Right hindlimb (tissue), 1 donor: Measurements from ENCODE around the gene FAM3D.
"Not testable (repeated sequence)": the region's sequence is repeated elsewhere in the genome, so short reads cannot be mapped to it uniquely, and the experiment has no call there.

Experiments used
- DNase-seq: peaks from one replicate; pipeline ENCODE4 v3.0.0-alpha.2; 2018

The FAM3D gene, protein sequence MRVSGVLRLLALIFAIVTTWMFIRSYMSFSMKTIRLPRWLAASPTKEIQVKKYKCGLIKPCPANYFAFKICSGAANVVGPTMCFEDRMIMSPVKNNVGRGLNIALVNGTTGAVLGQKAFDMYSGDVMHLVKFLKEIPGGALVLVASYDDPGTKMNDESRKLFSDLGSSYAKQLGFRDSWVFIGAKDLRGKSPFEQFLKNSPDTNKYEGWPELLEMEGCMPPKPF

DNA sequence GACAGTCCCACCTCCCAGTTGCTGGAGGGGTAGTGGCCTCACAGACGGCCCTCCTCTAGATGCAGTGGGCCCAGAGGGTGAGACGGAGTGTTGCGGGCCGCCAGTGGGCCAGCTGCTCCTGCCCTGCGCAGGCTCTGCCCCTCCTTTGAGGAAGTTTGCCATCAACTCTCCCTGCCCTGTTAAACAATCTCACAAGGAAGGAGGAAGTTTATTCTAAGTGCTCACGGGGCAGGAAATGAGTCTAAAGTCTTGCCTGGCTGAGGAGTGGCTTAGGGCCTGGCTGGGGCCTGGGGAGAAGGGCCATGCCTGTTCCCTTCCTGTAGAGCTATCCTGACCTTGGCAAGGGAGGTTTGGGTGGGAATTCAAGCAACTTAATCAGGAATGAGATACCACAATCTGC lies at the start of gene FAM3D:
TSS of gene FAM3D (minus strand) at position 92 of the 400 bp plus-strand sequence. CDS start 11,211 bp downstream, outside the sequence.
- no peak for DNase-seq

DNA sequence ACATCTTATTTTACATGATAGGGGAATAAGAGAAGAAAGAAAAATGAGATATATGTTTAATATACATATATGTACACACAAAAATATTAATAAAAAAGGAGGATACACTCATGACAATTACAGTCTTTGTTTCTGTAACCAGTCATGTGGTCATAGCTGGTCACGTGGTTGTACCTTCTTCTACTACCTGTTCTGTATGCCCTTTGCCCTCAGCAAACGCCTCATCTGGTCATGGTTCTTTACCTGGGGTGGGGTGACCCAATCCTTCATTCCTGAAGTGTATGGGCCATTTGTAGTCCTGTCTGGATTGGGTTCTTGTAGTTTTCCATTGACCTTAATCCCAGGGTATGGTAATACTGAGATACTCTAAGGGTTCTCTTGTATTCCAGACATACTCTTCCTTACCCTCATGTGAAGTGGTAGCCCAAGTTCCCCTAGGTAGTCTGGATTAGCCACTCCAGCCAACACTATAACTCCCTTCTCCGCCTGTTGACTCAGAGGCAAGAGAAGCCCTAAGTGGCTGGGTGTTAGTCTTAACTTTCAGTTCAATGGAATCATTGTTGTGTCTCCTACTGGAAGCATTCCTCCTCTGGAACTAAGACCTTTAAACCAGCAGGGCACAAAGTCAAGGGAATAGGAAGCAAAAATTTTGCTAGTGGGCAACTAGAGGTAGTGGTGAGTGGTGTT lies 47.3 kb upstream of the FAM3D start:
- DNase-seq: no peak

DNA sequence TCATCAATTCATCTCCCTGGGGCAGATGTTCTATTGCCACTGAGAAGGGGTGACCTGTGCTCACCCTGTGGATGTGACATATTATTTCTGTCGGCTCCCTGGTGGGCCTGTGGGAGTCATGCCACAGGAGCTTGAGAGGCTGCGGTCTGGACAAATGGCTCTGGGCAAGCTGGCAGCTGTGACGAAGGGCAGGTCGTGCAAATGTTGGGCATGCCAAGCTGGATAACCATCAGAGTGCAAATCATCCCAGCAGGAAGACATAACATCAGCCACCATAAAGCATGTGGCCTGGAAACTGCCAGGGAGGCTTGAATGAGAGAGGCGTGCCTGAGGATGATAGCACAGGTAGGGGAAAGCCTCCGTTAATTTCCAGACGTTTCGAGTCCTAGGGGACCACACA lies 45.3 kb upstream of the FAM3D start:
- DNase-seq: no peak

DNA sequence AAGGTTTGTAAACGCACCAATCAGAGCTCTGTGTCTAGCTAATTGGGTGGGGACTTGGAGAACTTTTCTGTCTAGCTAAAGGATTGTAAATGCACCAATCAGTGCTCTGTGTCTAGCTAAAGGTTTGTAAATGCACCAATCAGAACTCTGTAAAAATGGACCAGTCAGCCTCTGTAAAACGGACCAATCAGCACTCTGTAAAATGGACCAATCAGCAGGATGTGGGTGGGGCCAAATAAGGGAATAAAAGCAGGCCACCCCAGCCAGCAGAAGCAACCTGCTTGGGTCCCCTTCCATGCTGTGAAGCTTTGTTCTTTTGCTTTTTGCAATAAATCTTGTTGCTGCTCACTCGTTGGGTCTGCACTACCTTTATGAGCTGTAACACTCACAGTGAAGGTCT lies 42.4 kb upstream of the FAM3D start:
- not testable (repeated sequence) for DNase-seq

DNA sequence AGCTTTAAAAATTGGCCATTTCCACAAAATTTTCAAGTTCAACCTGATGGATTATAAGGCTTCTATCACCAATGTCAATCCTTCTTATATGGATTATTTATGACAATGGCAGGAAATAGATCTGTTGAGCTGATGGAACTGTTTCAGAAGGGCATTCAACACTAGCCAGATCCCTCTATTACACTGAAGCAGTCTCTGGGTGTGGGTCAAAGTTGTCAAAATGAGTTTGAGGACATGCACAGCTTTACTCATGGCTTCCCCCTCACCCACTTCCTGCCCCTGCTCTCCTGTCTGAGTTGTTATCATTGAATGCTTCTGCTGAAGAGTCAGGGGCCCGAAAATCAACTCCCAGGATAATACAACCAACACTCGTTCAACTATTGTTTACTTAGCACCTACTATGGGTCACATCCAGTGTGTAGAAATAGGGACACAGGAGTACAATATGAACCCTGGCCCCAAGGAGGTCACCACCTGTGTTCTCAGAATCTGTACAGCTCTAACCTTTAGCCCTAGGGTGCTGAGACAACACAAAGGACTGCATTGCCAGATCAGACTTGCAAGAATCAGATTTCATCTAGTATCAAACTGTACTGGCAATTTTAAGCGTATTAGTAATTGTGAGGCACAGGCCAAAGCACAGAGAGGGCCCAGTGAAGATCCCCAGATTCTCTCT lies 41.7 kb upstream of the FAM3D start:
- DNase-seq: no peak

DNA sequence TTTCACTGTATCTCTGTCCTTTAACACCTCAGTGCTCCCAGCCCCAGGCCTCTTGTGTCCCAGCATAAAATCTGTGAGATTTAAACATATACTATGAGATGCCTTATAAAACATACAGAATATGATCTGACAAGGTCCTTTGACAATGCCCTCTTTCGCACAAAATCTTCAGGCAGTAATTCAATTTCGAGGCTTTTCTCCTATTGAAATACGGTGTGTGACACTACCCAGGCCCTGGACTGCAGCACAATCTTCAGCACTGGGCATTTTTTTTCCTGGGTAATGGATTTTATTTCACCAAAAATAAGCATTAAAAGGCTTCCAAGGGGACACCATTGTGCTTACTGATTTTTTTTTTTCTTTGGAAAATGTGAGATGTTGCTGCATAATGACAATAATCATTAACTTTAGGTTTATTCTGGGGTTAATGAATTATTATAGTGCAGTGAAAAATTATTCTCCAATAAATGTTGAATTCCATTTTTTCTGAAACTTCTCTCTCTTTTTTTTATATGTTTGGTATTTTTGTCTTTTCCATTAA lies 40.9 kb upstream of the FAM3D start:
- DNase-seq: no peak

DNA sequence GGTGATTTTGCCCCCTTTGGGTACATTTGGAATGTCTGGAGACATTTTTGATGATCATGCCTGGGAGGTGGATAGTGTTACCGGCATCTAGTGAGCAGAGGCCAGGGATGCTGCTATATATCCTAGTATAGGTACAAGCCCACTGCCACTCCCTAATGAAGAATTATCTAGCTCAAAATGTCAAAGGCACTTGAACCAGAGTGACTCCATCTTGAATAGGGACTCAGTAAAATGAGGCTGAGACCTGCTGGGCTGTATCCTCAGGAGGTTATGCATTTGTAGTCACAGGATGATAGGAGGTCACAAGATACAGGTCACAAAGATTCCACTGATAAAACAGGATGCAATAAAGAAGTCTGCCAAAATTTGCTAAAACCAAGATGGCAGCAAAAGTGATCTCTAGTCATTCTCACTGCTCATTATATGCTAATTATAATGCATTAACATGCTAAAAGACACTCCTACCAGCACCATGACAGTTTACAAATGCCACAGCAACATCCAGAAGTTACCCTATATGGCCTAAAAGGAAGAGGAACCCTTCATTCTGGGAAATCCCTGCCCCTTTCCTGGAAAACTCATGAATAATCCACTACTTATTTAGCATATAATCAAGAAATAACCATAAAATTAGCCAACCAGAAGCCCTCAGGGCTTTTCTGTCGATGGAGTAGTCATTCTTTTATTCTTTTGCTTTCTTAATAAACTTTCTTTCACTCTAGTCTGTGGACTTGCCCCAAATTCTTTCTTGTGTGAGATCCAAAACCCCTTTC lies 40.0 kb upstream of the FAM3D start:
- DNase-seq: no peak

DNA sequence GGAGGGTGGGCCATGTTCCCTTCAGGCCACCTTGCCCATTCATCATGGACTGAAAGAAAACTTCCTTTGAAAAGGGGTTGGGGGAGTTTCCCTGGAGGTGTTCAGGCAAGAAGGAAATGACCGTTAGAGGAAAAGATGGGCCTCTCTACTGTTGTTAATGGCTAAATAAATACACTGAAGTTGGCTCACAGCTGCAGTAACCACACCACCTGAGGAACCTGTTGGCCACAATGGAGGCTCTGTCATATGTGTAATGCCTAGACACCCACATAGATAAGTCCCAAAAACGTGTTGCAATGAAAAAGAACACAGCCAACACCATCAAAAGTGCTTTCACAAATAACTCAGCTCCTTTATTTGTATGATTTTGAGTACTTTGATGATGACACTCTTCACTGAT lies 38.2 kb upstream of the FAM3D start:
- DNase-seq: no peak

DNA sequence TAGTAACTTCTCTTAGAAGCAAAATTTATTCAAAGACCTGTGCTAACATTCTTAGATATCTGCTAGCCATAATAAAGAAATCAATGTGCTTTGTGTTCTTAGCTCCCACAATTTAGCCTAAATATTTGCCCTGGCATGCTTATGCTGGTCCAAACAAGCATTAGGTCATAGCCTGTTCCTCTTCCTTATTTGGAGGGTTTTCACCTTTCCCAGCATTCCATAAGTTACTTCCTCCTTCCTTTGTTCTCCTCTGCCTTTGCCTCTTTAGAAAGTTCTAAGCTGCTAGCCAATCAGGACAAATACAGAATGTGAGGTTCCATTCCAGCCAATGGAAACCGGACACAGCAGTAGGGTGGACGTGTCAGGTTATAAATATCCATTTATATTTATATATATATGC lies 37.7 kb upstream of the FAM3D start:
- DNase-seq: not testable (repeated sequence)

DNA sequence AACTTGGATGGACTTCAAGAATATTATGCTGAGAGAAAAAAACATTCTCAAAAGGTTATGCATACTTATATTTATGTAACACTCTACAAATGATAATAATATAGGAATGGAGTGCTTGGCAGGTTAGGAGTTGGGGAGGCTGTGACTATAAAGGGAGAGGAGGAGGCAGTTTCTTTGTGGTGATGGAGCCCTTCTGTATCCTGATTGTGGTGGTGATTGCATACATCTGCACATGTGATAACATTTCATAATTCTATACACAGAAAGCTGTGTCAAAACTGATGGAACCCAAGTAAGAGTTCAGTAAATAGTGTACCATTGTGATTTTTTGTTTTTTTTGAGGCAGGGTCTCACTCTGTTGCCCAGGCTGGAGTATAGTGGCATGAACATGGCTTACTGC lies 31.7 kb upstream of the FAM3D start:
- DNase-seq: no peak

DNA sequence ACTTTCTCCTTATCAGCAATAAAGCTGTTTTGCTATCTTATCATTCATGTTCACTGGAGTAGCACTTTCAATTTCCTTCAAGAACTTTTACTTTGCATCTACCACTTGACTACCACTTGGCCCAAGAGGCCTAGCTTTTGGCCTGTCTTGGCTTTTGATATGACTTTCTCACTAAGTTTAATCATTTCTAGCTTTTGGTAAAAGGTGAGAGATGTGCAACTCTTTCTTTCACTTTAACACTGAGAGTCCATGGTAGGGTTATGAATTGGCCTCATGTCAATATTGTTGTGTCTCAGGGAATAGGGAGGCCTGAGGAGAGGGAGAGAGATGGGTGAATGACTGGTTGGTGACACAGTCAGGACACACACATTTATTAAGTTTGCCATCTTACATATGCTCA lies 31.0 kb upstream of the FAM3D start:
- no peak for DNase-seq

DNA sequence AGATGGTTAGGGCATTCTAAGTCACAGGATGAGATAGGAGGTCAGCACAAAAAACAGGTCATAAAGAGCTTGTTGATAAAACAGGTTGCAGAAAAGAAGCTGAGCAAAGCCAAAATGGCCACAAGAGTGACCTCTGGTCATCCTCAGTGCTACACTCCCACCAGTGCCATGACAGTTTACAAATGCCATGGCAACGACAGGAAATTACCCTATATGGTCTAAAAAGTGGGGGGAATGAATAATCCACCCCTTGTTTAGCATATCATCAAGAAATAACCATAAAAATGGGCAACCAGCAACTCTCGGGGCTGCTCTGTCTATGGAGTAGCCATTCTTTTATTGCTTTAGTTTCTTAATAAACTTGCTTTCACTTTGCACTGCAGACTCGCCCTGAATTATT lies 30.2 kb upstream of the FAM3D start:
- DNase-seq: not testable (repeated sequence)

DNA sequence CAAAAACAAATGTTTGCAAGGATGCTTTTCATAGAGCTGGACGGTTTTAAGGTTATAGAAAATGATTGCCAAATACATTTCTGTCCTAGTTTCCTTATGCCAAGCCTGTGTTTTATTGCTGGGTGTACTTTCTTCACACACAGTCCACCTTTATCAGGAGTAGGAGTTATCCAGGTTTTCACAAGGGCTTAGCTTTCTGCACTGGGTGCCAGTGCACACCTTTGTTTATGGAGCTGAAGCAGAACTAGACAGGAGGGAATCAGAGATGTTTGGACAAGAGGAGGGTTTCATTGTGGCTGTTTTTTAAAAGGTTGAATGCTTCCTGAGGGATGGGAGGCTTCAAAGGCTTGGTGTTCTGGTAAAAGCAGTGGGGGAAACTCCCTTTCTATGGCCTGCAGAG lies 29.5 kb upstream of the FAM3D start:
- DNase-seq: no peak

DNA sequence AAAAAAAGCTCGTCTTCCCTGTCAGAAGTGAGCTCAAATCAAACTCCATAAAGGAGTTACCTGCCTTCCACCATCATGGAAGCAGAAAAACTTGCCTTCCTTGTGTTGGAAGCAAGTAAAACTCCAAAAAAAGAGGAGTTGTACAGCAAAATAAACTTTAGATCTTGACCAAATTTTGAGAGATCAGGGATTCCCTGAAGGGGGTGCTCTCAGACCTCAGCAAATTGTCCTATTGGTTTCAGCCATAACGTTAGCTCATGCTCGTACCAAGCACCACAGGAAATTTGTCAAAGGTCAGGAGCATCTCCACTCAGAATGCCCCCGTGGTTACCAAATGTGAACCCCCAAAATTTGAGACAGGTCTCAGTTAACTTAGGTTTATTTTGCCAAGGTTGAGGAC lies 28.7 kb upstream of the FAM3D start:
- DNase-seq: not testable (repeated sequence)

DNA sequence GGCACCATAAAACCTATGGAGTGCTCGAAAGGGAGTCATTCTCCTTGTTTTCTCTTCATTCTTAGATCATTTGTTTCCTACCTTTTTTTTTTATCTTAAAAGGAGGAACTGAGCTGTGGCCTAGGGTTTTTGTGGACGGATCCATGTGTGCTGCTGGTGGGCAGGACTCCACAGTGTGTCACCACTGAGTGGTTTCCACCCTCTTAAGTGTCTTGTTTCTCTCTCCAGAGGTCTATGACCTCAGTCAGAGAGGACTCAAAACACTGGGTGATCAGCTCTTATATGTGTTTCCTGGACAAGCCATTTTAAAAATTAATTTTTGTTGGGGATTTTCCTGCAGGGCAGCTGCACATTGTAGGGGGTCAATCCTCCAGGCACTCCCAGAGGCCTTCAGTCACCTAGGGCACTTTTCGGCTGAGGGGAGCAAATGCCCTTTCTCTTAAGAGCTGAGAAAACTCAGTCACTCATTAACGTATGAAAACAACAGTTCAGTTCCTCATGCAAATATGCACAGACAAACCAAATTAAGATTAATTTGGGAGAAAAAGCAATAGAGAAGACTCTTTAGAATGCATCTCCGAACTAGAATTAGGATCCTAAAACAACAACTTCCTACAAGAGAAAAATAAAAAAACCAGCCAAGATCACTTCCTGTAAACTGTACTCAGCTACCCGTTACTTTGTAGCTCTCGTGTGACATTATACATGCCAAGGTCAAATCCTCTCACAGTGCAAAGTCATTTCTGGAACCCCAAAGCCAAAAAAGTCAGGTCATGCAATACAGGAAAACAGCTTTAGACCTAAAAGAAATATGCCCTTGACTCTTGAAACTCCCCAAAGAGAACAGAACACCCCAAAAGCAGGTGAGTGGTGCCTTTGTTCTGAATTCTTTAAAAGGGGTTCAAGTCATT lies 27.6 kb upstream of the FAM3D start:
- no peak for DNase-seq

DNA sequence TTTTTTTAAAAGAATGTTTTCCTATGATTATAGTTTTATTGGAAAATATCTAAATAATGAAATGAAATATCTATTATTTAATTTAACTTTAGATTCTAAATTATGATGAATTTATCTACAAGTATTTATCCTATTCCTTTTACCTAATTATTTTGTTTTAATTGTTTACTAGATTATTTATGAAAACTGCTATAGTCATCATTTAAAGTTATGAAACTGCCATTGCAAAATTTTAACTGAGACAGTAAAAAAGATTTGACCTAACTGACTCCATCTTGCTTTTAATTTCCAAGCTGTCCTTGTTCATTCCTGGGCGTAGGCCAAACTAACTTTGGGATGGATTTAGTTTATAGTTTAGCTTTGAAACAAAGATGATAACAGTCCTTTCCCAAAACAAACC lies 25.9 kb upstream of the FAM3D start:
- DNase-seq: no peak

DNA sequence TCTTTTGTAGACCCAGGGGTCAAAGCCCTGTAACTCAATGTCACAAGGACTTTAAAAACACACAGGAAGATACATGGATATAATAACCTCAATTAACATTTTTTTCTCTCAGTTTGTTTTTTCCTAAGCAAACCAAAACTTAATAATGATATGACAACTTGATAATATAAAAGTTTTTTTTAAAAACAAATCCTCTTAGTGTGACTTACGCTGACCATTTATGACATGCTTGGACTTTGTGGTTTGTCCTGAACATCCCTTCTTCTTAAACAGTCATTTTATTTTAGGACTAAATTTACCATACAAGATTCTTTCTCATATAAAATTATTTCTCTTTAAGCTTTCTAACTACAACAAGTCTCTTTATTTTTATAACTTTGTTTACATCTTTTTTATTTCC lies 25.4 kb upstream of the FAM3D start:
- no peak for DNase-seq

DNA sequence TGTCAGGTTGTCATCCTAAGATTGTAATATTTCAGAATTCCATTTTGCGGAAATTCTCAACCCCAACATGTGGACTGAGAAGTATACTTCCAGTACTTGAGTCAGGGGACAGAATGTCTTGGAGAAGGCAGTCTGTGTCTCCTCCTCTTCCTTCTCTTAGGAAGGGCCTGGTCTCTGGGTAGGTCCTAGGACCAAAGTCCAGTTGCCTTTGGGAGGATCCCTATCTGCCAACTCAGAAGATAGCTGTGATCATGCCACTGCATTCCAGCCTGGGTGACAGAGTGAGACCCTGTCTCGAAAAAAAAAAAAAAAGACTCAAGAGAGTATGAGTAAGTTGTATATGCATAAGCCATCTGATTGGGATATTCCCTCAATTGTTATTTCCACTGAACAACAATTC lies 23.9 kb upstream of the FAM3D start:
- DNase-seq: no peak

DNA sequence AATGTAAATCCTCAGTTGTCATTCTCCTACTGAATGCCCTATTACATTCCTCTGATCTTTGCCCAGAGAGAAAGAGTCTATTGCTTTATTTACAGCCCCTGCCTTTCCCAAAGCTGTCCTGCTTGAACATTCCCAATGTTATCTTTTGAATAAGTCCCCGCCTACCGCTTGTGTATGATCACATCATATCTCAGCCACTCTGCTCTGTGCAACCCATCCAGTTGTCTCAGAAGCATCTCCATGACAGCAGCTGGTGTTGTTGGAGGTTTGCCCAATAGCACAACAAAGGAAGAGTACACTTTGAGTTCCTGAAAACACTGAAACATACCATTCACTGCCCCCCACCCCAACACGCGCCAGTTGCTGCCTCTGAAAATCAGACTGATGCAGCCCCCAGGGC lies 22.0 kb upstream of the FAM3D start:
- DNase-seq: peak; percentile 79

DNA sequence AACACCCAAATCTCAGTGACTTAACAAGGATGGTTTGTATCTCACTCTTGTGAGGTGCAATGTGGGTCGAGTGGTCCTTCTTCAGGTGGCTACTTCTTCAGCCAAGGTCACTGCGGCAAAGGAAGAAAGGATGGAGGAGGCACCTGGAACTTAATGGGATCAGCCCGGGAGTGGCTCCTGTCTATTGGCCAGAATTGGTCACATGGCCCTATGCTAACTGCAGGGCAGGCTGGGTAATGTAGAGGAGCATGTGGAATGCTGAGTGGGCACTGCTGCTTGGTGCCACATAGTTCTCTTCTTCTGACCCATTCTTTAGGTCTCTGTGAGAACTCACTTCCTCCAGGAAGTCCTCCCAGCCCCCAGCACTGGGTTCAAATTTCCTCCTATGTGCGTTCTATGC lies 20.3 kb upstream of the FAM3D start:
- DNase-seq: no peak

DNA sequence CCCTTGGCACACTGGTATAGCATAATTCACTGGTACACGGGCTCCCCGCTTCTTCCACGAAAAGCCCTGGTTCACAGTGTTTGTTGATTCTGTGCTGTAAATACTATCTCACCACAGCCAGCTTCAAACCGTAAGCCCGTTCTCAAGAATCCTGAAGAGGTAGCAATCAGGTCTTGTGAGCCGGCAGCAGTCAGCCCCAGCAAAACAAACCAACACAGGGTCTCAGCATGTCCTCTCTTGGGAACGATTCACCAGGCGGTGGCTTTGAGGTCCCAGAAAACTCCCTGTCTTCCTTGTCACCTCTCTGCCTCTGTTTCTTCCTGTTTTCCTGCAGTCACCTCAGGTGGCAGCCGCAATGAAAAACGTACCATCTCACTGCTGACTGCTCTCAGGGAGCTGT lies 19.1 kb upstream of the FAM3D start:
- no peak for DNase-seq

DNA sequence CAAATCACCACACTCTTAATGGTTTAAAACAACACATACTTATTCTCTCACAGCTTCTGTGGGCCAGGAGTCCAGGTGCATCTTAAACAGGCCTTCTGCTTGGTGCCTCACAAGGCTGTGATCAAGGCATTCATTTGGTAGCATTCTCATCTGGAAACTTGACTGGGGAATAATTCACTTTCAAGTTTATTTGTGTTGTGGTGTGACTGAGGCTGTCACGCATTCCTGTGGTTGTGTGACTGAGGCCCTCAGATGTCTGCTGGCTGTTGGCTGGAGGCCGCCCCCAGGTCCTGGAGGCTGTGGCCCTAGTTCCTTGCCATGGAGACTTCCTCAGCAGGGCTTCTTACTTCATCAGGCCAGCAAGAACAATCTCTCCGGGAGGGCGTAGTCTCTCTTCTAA lies 16.9 kb upstream of the FAM3D start:
- DNase-seq: no peak
